H9 (cell line): ENCODE measurements around the gene ANKS1B. TPM values are rescaled to one million over a fixed set of nuclear protein-coding genes. Genes with fewer than 3 reads are reported as not detected.

Source experiments
- DNase-seq: peaks from one replicate; pipeline ENCODE4 v3.0.0-alpha.2; 2017
- H2AFZ ChIP-seq: one replicate; pipeline ENCODE4 v1.6.1; 2013; ENCODE audit warnings: mild to moderate bottlenecking, low read length, control low read depth, moderate library complexity
- H2AK5ac ChIP-seq: 2 replicates; pipeline ENCODE4 v1.6.1; 2013; ENCODE audit warnings: low read length, control low read depth, mixed read lengths; ENCODE audit not compliant: insufficient read length
- H2BK120ac ChIP-seq: one replicate; pipeline ENCODE4 v1.6.1; 2013; ENCODE audit warnings: low read depth, mild to moderate bottlenecking, low read length, control low read depth, inconsistent platforms; ENCODE audit not compliant: poor library complexity, severe bottlenecking
- H2BK12ac ChIP-seq: 2 replicates; pipeline ENCODE4 v1.6.1; 2013; ENCODE audit warnings: low read length, control low read depth, mixed read lengths, low read depth; ENCODE audit not compliant: insufficient read length
- H2BK15ac ChIP-seq: 2 replicates; pipeline ENCODE4 v1.6.1; 2013; ENCODE audit warnings: low read depth, low read length, control low read depth
- H2BK20ac ChIP-seq: one replicate; pipeline ENCODE4 v1.6.1; 2013; ENCODE audit warnings: low read depth, mild to moderate bottlenecking, low read length, control low read depth, inconsistent platforms; ENCODE audit not compliant: poor library complexity, severe bottlenecking
- H2BK5ac ChIP-seq: 2 replicates; pipeline ENCODE4 v1.6.1; 2013; ENCODE audit warnings: low read length, control low read depth, mixed read lengths; ENCODE audit not compliant: insufficient read length
- H3K14ac ChIP-seq: 2 replicates; pipeline ENCODE4 v1.6.1; 2013; ENCODE audit warnings: low read length, control low read depth; ENCODE audit not compliant: insufficient read depth
- H3K18ac ChIP-seq: 2 replicates; pipeline ENCODE4 v1.6.1; 2013; ENCODE audit warnings: low read depth, mild to moderate bottlenecking, mixed read lengths, low read length, control low read depth; ENCODE audit not compliant: insufficient read length
- H3K23ac ChIP-seq: 2 replicates; pipeline ENCODE4 v1.6.1; 2013; ENCODE audit warnings: low read length, control low read depth, mixed read lengths, low read depth; ENCODE audit not compliant: insufficient read length
- H3K23me2 ChIP-seq: 2 replicates; pipeline ENCODE4 v1.6.1; 2013; ENCODE audit warnings: low read depth, mild to moderate bottlenecking, mixed read lengths, low read length, control low read depth; ENCODE audit not compliant: insufficient read length, poor library complexity, severe bottlenecking
- H3K27ac ChIP-seq: 2 replicates; pipeline ENCODE4 v1.5.1; 2013; ENCODE audit warnings: low read length, control low read depth, mixed read lengths, low read depth; ENCODE audit not compliant: insufficient read length
- H3K27me3 ChIP-seq: 2 replicates; pipeline ENCODE4 v1.6.1; 2013; ENCODE audit warnings: low read length, control low read depth, inconsistent platforms; ENCODE audit not compliant: insufficient read depth
- H3K4ac ChIP-seq: 2 replicates; pipeline ENCODE4 v1.6.1; 2013; ENCODE audit warnings: low read depth, mild to moderate bottlenecking, control low read depth, inconsistent platforms, low read length, moderate library complexity
- H3K4me1 ChIP-seq: 2 replicates; pipeline ENCODE4 v1.6.1; 2013; ENCODE audit warnings: low read length, control low read depth, inconsistent platforms; ENCODE audit not compliant: insufficient read depth
- H3K4me2 ChIP-seq: 2 replicates; pipeline ENCODE4 v1.6.1; 2013; ENCODE audit warnings: low read length, control low read depth, mixed read lengths; ENCODE audit not compliant: insufficient read length, insufficient read depth
- H3K56ac ChIP-seq: 2 replicates; pipeline ENCODE4 v1.6.1; 2013; ENCODE audit warnings: low read depth, mild to moderate bottlenecking, mixed read lengths, low read length, control low read depth; ENCODE audit not compliant: insufficient read length
- H3K79me1 ChIP-seq: 2 replicates; pipeline ENCODE4 v1.6.1; 2013; ENCODE audit warnings: low read depth, mild to moderate bottlenecking, moderate library complexity, low read length, control low read depth, inconsistent platforms; ENCODE audit not compliant: insufficient read depth, poor library complexity, severe bottlenecking
- H3K79me2 ChIP-seq: 2 replicates; pipeline ENCODE4 v1.6.1; 2013; ENCODE audit warnings: low read length, control low read depth, inconsistent platforms; ENCODE audit not compliant: insufficient read depth
- H3K9ac ChIP-seq: 2 replicates; pipeline ENCODE4 v1.6.1; 2013; ENCODE audit warnings: low read length, control low read depth, mixed read lengths; ENCODE audit not compliant: insufficient read length; ENCODE audit errors: extremely low read depth
- H3K9me3 ChIP-seq: one replicate; pipeline ENCODE4 v1.6.1; 2013; ENCODE audit warnings: low read depth, low read length, inconsistent platforms; ENCODE audit not compliant: control insufficient read depth
- H3T11ph ChIP-seq: one replicate; pipeline ENCODE4 v1.6.1; 2013; ENCODE audit warnings: mild to moderate bottlenecking, low read length, control low read depth, inconsistent platforms
- H4K20me1 ChIP-seq: one replicate; pipeline ENCODE4 v1.6.1; 2013; ENCODE audit not compliant: control insufficient read depth, insufficient read length, insufficient read depth
- H4K5ac ChIP-seq: 2 replicates; pipeline ENCODE4 v1.6.1; 2013; ENCODE audit warnings: low read depth, mild to moderate bottlenecking, mixed read lengths, low read length, control low read depth; ENCODE audit not compliant: insufficient read length
- H4K8ac ChIP-seq: replicated peaks from 2 replicates; pipeline ENCODE4 v1.6.1; 2013; ENCODE audit warnings: low read length, control low read depth, mixed read lengths, low read depth; ENCODE audit not compliant: insufficient read length
- H4K91ac ChIP-seq: 2 replicates; pipeline ENCODE4 v1.6.1; 2013; ENCODE audit warnings: low read depth, mild to moderate bottlenecking, moderate library complexity, mixed read lengths, low read length, control low read depth; ENCODE audit not compliant: insufficient read length
- H3K27ac Mint-ChIP-seq, 3 experiments: 2 replicates in 2 of 3; 3 replicates in 1 of 3; pipeline ENCODE4 v1.8.0; 2020 to 2021; ENCODE audit warnings: mixed read lengths in 3 of 3, mild to moderate bottlenecking in 1 of 3, moderate library complexity in 1 of 3
- H3K27me3 Mint-ChIP-seq: 2 replicates; pipeline ENCODE4 v1.8.0; 2021; ENCODE audit warnings: low read depth, mild to moderate bottlenecking, moderate library complexity, mixed read lengths
- H3K36me3 Mint-ChIP-seq, 3 experiments: 2 replicates in 2 of 3; 3 replicates in 1 of 3; pipeline ENCODE4 v1.8.0; 2020 to 2021; ENCODE audit warnings: low read depth in 3 of 3, mixed read lengths in 3 of 3; ENCODE audit not compliant: insufficient read depth in 1 of 3
- H3K4me1 Mint-ChIP-seq, 2 experiments: 2 replicates each; pipeline ENCODE4 v1.8.0; 2020; ENCODE audit warnings: mixed read lengths in 2 of 2
- H3K4me3 Mint-ChIP-seq, 2 experiments: 2 replicates in 1 of 2; 3 replicates in 1 of 2; pipeline ENCODE4 v1.8.0; 2020 to 2021; ENCODE audit warnings: mild to moderate bottlenecking in 2 of 2, mixed read lengths in 2 of 2, moderate library complexity in 1 of 2
- H3K9me3 Mint-ChIP-seq, 2 experiments: 2 replicates in 1 of 2; 3 replicates in 1 of 2; pipeline ENCODE4 v1.8.0; 2020; ENCODE audit warnings: mild to moderate bottlenecking in 2 of 2, mixed read lengths in 2 of 2, moderate library complexity in 1 of 2
- WGBS: extraction: QIAGEN DNeasy Blood & Tissue Kit; methylation state at CpG from one replicate; pipeline ENCODE4 v1.1.7; 2013; ENCODE audit warnings: missing lambda C conversion rate, low lambda C conversion rate, mixed read lengths; ENCODE audit not compliant: insufficient read length; ENCODE audit errors: extremely low coverage; 5-methylcytosine and 5-hydroxymethylcytosine counted together
- total RNA-seq: library from RNA; stranded (reverse); gene quantifications from 2 replicates; pipeline ENCODE4 v1.2.1, GENCODE V29; 2021
- TF ChIP-seq, protein P1 (sequence below): fragments of 200-600 bp; sonication (generic); conservative IDR thresholded peaks from 3 replicates; pipeline ENCODE4 v1.8.0; 2021; ENCODE audit warnings: antibody characterized with exemption, mild to moderate bottlenecking

ANKS1B gene
- total RNA-seq, 1 experiment from 2014 or later: 4.1 TPM

DNA sequence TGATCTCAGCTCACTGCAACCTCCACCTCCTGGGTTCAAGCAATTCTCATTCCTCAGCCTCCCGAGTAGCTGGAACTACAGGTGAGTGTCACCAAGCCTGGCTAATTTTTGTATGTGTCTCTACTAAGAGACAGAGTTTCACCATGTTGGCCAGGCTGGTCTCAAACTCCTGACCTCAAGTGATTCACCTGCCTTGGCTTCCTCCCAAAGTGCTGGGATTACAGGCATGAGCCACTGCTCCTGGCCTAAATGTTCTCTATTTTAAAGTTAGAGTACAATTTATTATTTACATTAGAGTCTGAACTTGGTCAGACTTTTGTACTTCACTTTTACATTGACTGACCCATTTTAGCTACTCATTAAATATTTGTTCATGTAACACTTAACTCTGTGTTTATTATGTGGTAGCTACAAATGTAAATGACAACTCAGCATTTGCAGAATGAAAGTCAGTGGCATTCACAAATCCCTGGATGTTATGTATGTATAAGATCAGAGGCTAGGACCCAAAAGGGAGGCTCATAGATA is 930.1 kb downstream of the ANKS1B start:
- DNase-seq: no peak
- no peaks in the 10 kb centered on the region for H3K79me1 ChIP-seq
- TF ChIP-seq, protein P1, sequence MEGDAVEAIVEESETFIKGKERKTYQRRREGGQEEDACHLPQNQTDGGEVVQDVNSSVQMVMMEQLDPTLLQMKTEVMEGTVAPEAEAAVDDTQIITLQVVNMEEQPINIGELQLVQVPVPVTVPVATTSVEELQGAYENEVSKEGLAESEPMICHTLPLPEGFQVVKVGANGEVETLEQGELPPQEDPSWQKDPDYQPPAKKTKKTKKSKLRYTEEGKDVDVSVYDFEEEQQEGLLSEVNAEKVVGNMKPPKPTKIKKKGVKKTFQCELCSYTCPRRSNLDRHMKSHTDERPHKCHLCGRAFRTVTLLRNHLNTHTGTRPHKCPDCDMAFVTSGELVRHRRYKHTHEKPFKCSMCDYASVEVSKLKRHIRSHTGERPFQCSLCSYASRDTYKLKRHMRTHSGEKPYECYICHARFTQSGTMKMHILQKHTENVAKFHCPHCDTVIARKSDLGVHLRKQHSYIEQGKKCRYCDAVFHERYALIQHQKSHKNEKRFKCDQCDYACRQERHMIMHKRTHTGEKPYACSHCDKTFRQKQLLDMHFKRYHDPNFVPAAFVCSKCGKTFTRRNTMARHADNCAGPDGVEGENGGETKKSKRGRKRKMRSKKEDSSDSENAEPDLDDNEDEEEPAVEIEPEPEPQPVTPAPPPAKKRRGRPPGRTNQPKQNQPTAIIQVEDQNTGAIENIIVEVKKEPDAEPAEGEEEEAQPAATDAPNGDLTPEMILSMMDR: no peak
- H3K56ac ChIP-seq: no peak overlapping the region
- H2AFZ ChIP-seq: no peak overlapping the region
- H2BK20ac ChIP-seq: no peak overlapping the region
- H3K14ac ChIP-seq: no peak overlapping the region
- H3K9ac ChIP-seq: no peak overlapping the region
- no peak overlapping the region for H2BK15ac ChIP-seq
- no peak overlapping the region for H3K27ac Mint-ChIP-seq
- no peak overlapping the region for H4K8ac ChIP-seq
- H3K79me2 ChIP-seq: no peaks in the 10 kb centered on the region
- no peak overlapping the region for H3K4me2 ChIP-seq
- H3K18ac ChIP-seq: no peak overlapping the region
- no peak overlapping the region for H3K27ac ChIP-seq
- no peaks in the 10 kb centered on the region for H3K36me3 Mint-ChIP-seq
- H2AK5ac ChIP-seq: no peak overlapping the region
- no CpG with 5 or more reads among the region's 1 CpG for WGBS
- no peaks in the 10 kb centered on the region; a peak in 1 of 4 replicates for H3K4me1 Mint-ChIP-seq
- no peaks in the 10 kb centered on the region for H3K9me3 ChIP-seq
- H3T11ph ChIP-seq: no peak overlapping the region
- H3K9me3 Mint-ChIP-seq: no peaks in the 10 kb centered on the region
- H4K20me1 ChIP-seq: no peaks in the 10 kb centered on the region
- H4K5ac ChIP-seq: no peak overlapping the region
- H3K23ac ChIP-seq: no peak overlapping the region
- no peak overlapping the region for H2BK5ac ChIP-seq
- no peak overlapping the region for H2BK120ac ChIP-seq
- H3K4me1 ChIP-seq: no peaks in the 10 kb centered on the region
- H3K27me3 Mint-ChIP-seq: no peaks in the 10 kb centered on the region
- no peak overlapping the region for H3K4ac ChIP-seq
- no peak overlapping the region for H4K91ac ChIP-seq
- no peaks in the 10 kb centered on the region for H3K27me3 ChIP-seq
- H3K23me2 ChIP-seq: no peaks in the 10 kb centered on the region
- no peak overlapping the region for H3K4me3 Mint-ChIP-seq
- no peak overlapping the region for H2BK12ac ChIP-seq
